GM03348 (cell line): ENCODE measurements around the gene DUSP5.

Experiments
- DNase-seq: peaks from one replicate; pipeline ENCODE4 v3.0.0; 2012; ENCODE audit warnings: low spot score

The DUSP5 gene

DNA sequence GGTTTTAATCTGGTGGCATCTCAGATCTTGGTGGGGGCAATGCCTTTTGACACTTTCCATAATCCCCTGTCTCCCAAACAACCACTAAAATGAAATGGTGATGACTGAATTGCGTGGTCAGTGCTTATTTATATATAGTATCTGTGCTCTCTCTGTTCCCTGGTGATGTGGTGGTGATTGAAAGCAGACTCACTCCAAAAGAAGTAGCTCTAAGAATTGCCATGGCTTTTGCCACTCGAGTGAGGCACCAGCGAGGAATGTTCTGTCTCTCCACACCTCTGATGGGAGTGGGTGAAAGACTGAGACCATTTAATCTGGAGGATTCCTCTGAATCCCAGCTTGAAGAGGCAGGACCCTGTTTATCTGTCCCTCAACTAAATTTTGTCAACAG is 2.8 kb downstream of the DUSP5 start:
- peak; percentile 56 for DNase-seq

DNA sequence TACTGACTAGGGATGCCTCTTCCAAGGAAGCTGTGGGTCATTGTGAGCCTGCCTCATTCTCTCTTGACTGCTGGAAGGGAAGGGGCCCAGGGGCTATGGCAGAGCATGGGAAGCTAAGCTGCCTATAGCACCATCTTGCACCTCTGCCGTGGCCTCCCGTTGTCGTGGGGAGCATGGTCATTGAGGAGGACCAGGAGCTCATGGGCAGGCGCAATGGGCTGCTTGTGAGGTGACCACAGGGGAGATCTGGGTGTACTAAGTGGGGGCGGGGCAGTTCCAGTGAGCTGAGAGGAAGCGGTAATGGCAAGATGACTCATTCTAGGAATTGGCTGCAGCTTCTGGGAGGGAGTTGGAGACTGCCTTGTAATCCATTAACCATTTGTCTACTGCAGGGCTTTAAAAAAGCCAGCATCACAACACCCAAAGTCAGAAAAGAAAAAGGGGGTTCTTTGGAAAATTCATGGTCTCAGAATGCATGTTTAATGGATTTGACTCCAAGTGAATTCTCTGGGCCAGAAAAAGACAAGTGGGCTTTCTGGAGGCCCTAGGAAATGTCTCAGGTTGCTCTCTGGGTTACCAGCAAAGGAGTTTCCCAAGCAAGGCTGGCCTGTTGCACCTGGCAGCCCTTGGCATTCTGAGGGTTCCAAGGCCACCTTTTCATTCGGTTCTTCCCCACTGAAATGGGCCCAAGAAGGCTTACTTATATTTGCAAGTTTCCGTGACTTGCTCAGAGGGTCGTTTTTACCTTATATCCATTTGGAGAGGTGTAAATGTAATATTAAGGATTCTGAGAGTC is 3.6 kb downstream of the DUSP5 start:
- peak; percentile 87 for DNase-seq

DNA sequence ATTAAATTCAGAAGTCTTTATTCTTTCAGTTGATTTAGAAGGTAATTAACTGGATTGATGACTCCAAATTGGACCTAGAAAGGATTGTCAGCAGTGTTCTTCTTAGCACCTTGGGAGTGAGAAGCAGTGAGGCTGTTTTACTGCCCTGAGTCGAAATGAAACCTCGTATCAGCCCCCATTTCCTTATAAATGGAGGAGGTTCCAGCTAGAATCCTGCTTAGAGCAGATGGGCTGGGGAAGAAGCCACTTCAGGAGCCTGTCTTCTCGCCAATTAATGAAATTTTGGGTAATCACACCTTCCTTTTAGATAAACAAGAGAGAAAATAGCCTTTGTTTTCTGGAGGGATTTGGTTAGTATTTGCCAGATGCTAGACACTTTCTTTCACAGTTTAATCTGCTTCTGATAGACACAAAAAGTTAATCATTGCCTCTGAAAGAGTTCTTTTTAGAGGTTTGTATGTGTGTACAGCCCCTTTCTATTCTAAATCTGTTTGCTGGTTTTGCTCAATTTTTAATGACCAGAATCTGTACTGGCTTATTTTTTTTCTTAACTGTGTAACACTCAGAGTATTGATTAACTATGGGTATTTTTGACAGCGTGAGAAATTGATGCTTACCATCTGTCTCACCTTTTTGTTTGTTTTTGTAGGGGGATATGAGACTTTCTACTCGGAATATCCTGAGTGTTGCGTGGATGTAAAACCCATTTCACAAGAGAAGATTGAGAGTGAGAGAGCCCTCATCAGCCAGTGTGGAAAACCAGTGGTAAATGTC is 4.6 kb downstream of the DUSP5 start:
- no peak for DNase-seq

DNA sequence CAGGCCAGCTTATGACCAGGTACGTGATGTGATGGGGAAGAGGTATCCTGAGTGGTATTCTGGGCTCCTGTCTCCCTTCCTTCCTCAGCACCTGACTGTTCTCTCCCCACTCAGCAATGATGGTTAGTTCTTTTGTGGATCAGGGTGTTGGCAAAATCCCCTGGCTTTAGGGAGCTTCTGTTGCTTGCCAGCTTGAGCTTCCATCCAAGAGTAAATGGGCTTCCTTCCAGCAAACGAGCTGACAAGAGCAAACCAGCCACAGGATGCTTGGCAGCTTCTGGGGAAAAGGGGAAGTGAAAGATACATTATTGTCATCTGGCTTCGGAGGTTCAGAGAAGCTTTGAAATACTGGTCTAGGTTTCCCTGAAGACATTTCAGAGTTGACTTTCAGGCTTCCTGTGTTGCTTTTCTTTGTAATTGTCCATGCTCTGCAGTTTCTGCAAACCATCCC is 5.2 kb downstream of the DUSP5 start:
- peak; percentile 67 for DNase-seq

DNA sequence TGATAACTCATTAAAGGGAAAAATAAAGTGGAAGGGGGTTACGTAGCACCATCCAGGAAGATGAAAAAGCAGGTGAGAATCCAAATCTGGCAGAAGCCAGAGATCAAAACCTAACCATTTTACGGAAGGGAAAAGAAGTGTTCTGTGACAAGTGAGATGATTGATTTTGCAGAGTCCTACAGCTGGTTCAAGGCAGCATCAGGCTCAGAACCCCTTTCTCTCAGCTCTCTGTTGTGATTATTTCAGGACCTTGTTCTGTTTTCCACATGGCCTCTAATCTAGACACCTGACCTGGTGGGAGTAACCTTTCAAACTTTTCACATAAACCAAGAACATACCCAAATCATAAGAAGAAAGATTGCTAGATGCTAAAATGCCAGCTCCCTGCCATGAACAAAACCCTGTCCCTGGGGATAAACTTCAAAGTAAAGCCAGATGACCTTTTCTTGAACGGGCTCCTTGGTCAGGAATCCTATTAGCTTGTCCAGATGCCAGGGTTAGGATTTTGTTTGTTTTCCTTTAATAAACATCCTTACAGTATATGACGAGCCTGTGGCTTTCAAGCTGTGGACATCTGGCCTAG is 5.9 kb downstream of the DUSP5 start:
- no peak for DNase-seq

DNA sequence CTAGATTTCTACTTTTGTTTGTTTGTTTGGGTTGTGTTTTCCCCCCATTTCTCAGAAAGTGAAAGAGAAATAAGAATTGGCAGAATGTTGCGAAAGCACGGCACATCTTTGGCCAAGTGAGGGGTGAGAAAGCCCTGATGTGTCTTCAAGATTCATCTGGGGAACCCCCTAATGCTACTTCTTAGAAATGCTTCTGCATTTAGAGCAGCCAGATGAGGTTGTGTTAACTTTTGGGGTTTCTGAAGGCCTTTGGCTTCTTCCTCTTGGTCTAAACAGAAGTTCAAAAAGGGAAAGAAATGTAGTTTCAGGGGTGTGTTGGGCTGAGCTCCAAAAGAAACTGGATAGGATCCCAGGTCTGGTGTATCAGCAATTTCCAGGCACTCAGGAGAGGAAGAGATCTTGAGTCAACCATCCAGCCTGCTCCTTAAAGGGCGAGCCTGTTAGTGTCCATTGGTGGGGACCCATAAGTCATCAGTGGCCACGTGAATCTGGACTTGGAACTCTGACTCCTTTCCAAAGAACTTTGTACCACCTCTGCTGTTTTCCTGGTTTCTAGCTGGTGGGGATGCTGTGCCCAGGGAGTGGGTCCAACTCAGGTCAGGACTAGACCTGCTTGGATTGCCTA is 6.5 kb downstream of the DUSP5 start:
- DNase-seq, result peak; percentile 60

DNA sequence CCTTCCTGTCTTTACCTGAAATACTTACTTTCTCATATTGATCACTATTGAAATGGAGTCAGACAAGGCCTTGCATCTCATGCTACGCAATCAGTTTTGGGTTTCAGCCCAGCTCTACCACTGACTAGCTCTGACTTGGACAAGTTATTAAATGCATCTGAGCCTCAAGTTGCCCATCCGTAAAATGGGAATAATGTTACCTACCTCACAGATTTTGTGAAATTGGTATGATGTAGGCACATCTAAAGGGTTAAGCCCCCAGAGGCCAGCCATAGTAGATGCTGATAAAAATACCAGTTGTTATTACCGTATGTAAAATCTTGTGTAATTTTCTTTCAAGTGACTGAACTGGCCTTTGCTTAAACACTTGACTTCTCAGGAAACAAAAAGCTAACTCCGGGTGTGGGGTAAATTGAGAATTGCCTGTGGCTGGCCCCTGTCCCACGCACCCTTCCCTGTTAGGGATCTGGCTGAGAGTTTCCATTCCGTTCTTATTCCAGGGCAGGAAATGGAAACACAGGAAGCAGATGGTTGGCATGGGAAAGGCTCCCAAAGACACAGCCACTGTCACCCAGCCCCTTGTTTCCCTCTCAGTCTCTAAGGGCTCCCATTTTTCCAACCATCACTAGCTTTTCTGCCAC is 7.5 kb downstream of the DUSP5 start:
- DNase-seq, result no peak

DNA sequence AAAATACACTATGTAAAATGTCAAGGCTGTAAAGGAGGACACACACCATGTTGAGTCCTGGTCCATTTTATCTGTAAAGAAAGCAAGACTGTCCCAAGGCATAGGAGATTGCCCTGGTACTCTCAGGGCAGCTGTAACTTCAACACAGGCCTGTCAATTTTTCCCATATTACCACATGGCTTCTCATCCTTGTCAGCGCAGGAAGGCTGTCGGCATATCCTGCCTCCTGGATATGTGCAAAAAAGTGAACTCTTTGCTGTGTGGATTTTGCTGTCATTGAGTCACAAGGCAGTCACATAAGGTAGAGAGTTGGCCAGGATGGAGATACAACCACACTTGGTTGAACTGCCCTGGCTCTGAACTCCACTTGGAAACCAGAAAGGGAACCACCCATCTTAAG is 8.7 kb downstream of the DUSP5 start:
- DNase-seq, result no peak

DNA sequence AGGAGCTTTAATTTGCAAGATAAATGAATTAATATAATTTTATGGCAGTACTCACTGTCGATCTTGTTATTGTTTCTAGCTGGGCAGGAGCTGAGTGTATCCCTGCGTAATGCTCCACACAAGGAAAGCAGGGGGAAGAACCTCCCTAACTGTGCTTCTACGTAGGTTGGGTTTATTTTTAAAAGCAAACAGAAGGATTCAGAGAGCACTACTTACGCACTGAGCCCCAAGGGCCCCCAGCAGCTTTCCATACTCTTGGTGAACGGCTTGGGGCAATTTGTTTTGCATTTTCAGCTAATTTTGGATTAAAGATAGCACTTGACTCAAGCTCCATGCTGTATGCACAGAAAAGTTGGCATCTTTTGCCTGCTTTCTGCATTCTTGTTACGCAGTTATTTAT is 9.6 kb downstream of the DUSP5 start:
- no peak for DNase-seq

DNA sequence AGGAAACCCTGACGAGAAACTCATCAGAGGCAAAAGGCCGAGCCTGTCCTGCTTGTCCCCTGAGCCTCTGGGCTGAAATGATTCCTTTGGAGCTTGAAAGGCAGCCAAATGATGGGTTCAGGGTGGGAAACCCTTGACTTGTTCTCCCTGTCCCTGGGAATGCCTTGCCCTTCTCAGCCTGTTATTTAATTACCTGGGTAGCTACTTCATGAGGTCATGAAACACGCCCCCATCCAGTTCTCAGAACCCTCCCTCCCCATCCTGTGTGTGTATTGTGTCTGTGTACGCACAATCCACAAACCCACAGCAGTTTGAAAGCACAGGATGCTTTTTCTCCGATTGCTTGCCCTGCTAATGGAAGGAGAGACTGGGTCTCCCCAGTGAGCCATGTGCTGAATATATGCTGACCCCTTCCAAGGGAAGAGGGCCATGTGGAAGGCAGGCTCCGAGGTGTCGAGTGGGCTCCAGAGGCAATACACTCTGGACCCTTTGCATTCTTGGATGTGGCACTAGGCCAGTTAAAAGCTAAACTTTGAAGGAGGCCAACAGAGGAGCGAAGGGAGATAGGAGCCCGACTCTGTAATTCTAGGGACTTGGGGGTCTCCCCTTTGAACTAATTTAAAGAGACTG is 10.6 kb downstream of the DUSP5 start:
- DNase-seq, result no peak

DNA sequence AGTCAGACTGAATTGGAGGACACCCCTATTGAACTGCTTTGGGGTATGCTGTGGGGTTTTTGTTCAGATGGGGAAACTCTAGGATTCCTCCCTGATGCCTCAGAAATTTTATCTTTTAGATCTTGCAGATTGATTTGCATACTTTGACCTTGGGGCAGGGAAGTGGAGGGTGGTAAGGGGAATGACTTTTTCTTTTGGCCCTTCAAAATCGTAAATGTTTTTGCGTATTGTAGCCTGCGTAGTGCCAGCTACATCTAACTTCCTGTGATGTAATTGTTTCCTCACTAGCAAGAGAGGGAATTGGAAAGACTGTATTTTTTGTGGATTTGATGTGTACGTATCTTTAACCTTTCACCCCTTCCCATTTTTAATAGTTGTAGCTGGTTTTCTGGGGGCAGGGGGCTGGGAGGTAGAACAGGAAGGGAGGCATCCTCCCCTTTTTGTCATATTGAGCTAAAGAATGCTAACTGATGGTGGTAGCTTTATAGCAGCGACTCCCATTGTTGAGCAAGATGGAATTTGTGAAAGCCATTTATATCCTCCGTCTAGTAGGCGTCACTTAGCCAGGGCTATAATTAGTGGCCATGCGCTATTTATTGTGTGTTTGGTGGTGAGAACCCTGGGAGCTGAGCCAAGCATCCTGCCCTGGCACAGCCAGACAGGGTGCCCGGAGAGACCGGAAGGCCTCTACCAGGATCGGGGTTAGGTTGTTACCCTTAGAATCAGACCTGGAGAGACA is 11.3 kb downstream of the DUSP5 start:
- no peak for DNase-seq

DNA sequence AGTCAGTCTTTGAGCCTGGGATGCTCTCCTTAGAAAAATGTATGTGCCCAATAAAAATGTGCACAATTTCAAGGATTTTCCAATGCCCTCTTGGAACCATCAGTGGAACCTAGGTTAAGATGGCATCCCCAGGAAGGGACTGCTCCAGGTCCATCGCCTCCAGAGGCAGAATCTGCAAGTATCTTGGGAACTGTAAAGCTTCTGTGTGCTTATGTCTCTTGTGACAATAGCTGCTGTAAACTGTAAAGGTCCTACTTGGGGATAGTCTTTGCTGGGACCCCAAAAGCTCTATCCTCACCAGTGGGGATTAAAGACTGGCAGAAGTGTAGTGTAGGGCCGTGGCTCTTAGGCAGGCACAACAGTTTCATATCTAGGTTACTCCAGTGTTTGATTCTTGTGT is 11.9 kb downstream of the DUSP5 start:
- DNase-seq, result no peak

DNA sequence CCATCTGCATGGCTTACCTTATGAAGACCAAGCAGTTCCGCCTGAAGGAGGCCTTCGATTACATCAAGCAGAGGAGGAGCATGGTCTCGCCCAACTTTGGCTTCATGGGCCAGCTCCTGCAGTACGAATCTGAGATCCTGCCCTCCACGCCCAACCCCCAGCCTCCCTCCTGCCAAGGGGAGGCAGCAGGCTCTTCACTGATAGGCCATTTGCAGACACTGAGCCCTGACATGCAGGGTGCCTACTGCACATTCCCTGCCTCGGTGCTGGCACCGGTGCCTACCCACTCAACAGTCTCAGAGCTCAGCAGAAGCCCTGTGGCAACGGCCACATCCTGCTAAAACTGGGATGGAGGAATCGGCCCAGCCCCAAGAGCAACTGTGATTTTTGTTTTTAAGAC is 12.4 kb downstream of the DUSP5 start:
- no peak for DNase-seq

DNA sequence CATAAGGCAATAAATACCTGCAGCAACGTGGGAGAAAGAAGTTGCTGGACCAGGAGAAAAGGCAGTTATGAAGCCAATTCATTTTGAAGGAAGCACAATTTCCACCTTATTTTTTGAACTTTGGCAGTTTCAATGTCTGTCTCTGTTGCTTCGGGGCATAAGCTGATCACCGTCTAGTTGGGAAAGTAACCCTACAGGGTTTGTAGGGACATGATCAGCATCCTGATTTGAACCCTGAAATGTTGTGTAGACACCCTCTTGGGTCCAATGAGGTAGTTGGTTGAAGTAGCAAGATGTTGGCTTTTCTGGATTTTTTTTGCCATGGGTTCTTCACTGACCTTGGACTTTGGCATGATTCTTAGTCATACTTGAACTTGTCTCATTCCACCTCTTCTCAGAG is 13.0 kb downstream of the DUSP5 start:
- DNase-seq, result no peak

DNA sequence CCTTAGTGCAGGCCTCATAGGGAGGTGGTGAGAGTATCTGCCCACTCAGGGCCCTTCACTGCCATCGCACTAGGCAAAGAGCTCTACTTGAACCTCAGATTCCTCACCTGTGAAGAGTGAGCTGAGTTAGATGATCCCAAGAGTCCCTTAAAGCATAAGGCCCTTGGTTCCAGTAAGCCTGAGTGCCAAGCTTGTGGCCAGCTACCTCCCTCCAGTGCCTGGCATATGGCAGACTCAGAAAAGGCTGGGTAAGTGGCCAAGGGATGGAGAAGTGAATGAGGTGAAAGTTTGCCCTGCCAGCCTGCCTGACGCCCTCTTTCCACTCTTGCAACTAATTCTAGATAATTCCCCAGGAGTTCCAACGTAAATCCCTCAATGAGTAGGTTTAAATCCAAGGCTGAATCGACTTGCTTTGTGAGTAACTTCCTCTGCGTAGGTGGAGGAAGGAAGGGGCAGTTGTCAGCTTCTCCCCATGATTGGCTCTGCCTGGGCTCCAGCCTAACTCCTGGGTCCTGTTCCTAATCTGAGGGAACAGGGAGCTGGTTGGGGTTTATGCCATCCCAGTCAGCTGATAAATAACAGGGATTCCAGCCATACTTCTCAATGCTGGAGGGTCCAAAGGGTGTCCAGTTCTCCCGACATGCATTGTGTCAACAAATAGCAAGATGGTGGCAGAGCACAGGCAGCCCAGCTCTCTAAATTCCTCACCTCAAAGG is 14.2 kb downstream of the DUSP5 start:
- no peak for DNase-seq

DNA sequence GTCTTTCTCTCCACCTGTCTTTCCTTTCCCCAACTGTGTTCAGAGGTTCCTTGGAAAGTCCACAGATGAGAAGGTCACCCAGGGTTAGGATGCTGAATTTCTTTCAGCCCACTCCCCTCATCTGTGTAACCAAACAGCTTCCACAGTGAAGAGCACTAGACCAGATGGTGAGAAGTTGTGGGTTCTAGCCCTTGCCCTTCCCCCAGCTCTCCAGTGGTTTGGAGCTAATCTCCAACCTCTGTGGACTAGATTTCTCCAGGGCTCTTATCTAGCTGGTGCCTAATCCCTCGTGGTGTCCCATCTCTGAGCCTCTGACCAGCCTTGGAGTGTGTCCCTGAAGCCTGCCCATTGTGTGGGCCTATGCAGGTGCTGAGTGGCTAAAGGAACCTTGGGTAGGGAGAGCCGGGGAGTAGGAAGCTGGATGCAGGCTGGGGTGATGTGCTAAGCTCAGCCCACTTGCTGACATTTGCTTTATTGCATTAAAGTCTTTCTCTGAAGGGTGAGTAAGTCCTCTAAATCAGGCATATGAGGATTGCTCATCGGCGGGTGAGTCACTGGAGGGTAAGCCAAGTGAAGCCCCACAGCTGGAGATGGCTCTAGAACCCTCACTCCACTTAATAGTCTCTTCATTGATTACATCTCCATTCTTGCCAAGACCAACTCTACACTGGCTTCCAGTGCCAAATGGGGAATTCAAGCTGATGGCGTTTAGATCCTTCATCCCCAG is 14.9 kb downstream of the DUSP5 start:
- DNase-seq, result peak; percentile 79

DNA sequence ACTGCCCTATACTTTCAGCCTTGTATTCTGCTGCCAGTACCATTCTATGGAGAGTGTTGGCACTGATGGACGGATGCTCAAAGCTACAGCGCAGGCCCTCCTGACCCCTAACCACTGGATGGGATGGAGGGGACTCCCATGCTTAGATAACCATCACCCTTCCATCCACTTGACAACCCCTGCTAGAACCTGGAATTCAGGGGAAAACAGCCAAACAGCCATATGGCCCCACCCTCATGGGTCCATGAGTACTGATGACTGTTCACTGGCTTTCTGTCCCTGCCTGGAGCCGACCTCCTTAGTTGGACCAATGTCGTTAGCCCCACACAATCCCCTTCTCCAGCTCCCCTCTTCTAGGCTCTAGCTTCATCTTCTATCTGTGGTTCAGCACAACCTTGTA is 16.2 kb downstream of the DUSP5 start:
- no peak for DNase-seq

DNA sequence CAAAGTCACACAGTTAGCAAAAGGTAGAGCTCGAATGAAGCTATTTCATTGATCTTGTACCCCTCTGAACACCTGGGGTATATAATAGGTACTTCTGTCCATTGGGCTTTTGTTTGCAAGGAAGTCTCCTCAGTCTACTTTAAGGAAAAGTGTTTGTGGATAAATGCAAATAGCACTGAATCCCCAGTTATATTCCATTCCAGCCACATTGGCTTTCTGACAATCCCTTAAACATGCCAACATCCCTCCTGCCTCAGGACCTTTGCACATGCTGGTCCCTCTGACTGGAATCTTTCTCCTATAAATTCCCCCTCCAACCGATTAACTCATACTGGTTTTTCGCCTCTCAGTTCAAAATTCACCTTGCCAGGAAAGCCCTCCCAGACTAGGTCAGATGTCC is 17.1 kb downstream of the DUSP5 start:
- DNase-seq, result no peak

DNA sequence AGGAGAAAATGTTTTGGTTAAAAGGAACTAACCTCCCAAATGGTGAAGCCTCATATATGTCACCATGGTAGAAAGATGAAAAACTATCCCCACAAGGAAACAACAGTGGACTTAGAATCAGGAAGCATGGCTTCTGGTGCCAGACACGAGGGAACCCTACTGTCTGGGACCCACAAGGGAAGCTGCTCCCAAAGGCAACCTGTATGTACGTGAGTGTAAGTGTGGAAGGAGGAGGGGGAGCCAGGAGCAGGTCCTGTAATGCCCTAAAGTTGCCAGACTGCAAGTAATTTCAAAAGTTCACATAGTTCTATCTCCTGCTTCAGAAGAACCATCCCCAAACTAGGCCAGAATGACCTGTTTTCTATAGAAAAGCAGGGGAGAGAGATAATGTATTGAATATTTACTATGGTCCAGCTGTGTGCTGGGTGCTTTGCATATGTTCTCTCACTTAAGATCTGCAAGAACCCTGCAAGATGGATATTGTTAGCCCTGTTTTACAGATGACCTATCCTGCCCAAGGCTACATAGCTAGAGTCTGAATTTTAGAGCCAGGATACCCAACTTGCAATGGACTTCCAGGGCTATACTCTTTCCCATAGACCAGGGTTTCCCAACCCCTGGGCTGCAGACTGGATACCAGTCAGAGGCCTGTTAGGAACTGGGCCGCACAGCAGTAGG is 19.2 kb downstream of the DUSP5 start:
- DNase-seq, result no peak
